ENCODE results near the gene MRPL43. TPM values are rescaled to one million over a fixed set of nuclear protein-coding genes. Genes with fewer than 3 reads are reported as not detected.

MRPL43 gene
- total RNA-seq, 2 experiments from 2014 or later, result 53.8 to 56.2 TPM

DNA sequence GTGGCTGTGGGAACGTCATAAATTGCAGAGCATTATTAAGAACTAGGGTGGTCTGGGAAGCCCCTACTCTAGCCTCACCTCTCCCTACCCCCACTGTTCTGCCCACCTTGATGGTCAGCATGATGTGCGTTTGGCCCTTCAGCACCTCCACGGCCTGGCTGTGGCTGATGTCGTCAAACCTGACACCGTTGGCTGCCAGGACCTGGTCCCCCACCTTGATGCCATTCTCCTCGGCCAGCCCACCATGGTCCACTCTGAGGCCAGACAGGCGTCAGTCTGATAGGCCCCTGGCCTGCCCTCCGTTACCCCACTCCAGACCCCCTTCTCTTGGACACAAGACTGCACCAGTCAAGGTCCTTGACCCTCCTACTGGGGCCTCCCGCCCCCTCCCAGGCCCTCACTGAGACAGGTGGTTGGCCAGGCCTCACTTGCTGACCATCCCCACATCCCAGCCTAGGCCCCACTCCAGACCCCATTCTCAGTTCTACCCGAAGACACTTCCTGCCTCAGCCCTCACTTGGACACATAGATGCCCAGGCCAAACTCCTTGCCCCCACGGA lies 34.5 kb upstream of the MRPL43 start:
- intact Hi-C loops (cut with micrococcal nuclease; ENCODE audit: unreplicated experiment), result no loop called here
- CTCF ChIA-PET (ENCODE audit: unreplicated experiment), result no interaction called here
- Histone ChIP-seq H3K79me2 (ENCODE audit: insufficient read depth, low read depth, low read length) (no peaks in the 10 kb centered on the region), H3K9me2 (ENCODE audit: insufficient read depth, low read length) (no peaks in the 10 kb centered on the region), H3K4me1 (ENCODE audit: insufficient read depth, low read length, poor library complexity, severe bottlenecking) (peaks cover 11% of the 10 kb centered on the region), H3K27ac (ENCODE audit: low read depth, low read length, poor library complexity, severe bottlenecking) (no peak overlapping the region), H3K4me3 (ENCODE audit: low read depth, low read length, poor library complexity, severe bottlenecking) (no peak overlapping the region), H4K20me1 (ENCODE audit: insufficient read depth, low read length) (no peaks in the 10 kb centered on the region), H3K4me2 (ENCODE audit: low read length) (no peak overlapping the region), H2AFZ (ENCODE audit: low read length) (no peak overlapping the region), H3K9me3 (ENCODE audit: low read length) (no peaks in the 10 kb centered on the region), H3K36me3 (ENCODE audit: insufficient read depth, low read length) (no peaks in the 10 kb centered on the region)
- POLR2A ChIA-PET, result no interaction called here
- no TSS peak for BruUV-seq (replicated peaks)
- TF ChIP-seq CTCF (conservative IDR thresholded peaks at IDR 0.05; ENCODE audit: low read length) (no peak), EZH2phosphoT487 (IDR thresholded peaks at IDR 0.05; ENCODE audit: borderline replicate concordance, low read depth, low read length) (no peak)
- no peak for DNase-seq (ENCODE audit: low spot score)

- H3K4me1 ChIP-seq (ENCODE audit: insufficient read depth, low read length, poor library complexity, severe bottlenecking), result peaks cover 11% of the 10 kb centered on the region
Measured at GRCh38 chr10:101021239-101021638, 33.9 kb upstream of the MRPL43 start.

More at GRCh38 chr10:101021239-101021638, 33.9 kb upstream of the MRPL43 start:
- H3K36me3 ChIP-seq (ENCODE audit: insufficient read depth, low read length), result no peaks in the 10 kb centered on the region
- no peak overlapping the region for H2AFZ ChIP-seq (ENCODE audit: low read length)
- ChIA-PET POLR2A (no interaction called here), CTCF (ENCODE audit: unreplicated experiment) (no interaction called here)
- no peak overlapping the region for H3K27ac ChIP-seq (ENCODE audit: low read depth, low read length, poor library complexity, severe bottlenecking)
- no TSS peak for BruUV-seq (replicated peaks)
- no peaks in the 10 kb centered on the region for H4K20me1 ChIP-seq (ENCODE audit: insufficient read depth, low read length)
- H3K9me2 ChIP-seq (ENCODE audit: insufficient read depth, low read length), result no peaks in the 10 kb centered on the region
- TF ChIP-seq CTCF (conservative IDR thresholded peaks at IDR 0.05; ENCODE audit: low read length) (no peak), EZH2phosphoT487 (IDR thresholded peaks at IDR 0.05; ENCODE audit: borderline replicate concordance, low read depth, low read length) (no peak)
- intact Hi-C loops (cut with micrococcal nuclease; ENCODE audit: unreplicated experiment), result no loop called here
- H3K9me3 ChIP-seq (ENCODE audit: low read length), result no peaks in the 10 kb centered on the region
- H3K4me2 ChIP-seq (ENCODE audit: low read length), result no peak overlapping the region
- H3K79me2 ChIP-seq (ENCODE audit: insufficient read depth, low read depth, low read length), result no peaks in the 10 kb centered on the region
- DNase-seq (ENCODE audit: low spot score), result no peak
- H3K4me3 ChIP-seq (ENCODE audit: low read depth, low read length, poor library complexity, severe bottlenecking), result no peak overlapping the region

All from OCI-LY7 (cell line).